ENCODE data around the gene SIMC1.

Gene SIMC1

GRCh38 chr5:176352116-176352878 is 114.1 kb downstream of the SIMC1 start:
- H3K9me3 ChIP-seq (ENCODE audit: insufficient read depth, low read length) = no peaks in the 10 kb centered on the region
- H3K79me2 ChIP-seq (ENCODE audit: insufficient read depth, low read length) = peaks cover 19% of the 10 kb centered on the region
- no peak overlapping the region for H2AFZ ChIP-seq (ENCODE audit: low read depth, low read length, severe bottlenecking)
- H3K27ac ChIP-seq (ENCODE audit: low read depth, low read length) = no peak overlapping the region
- H3K9ac ChIP-seq (ENCODE audit: low read length) = no peak overlapping the region
- TF ChIP-seq CTCF (IDR thresholded peaks at IDR 0.05; ENCODE audit: insufficient read depth, low read length, poor library complexity, severe bottlenecking) = no peak
- no peak for TF ChIP-seq EZH2phosphoT487 (conservative IDR thresholded peaks at IDR 0.05; ENCODE audit: low read length)
- no peak overlapping the region for H3K4me2 ChIP-seq (ENCODE audit: low read depth, low read length, poor library complexity, severe bottlenecking)
- no peaks in the 10 kb centered on the region for H3F3A ChIP-seq (ENCODE audit: insufficient read depth)
- H3K4me3 ChIP-seq (ENCODE audit: insufficient read depth, low read length, poor library complexity, severe bottlenecking) = no peak overlapping the region
- H3K27me3 ChIP-seq (ENCODE audit: low read length) = no peaks in the 10 kb centered on the region
- no peaks in the 10 kb centered on the region; the same call in 1 of the 2 replicates for H4K20me1 ChIP-seq (ENCODE audit: low read depth, low read length)
- H3K36me3 ChIP-seq (ENCODE audit: low read length) = no peaks in the 10 kb centered on the region
- no peaks in the 10 kb centered on the region for H3K9me2 ChIP-seq (replicated peaks; ENCODE audit: insufficient read depth, low read length)

GRCh38 chr5:176353533-176353932 is 115.3 kb downstream of the SIMC1 start:
- H3K79me2 ChIP-seq (ENCODE audit: insufficient read depth, low read length) = peaks cover 29% of the 10 kb centered on the region

GRCh38 chr5:176355400-176356178 is 117.4 kb downstream of the SIMC1 start:
- Histone ChIP-seq H3K4me3 (ENCODE audit: insufficient read depth, low read length, poor library complexity, severe bottlenecking) (no peak overlapping the region), H3F3A (ENCODE audit: insufficient read depth) (0 out of 2 replicates have a peak, but pooled peaks cover 4% of the 10 kb centered on the region), H4K20me1 (ENCODE audit: low read depth, low read length) (no peaks in the 10 kb centered on the region; the same call in 1 of the 2 replicates), H3K9me3 (ENCODE audit: insufficient read depth, low read length) (no peaks in the 10 kb centered on the region), H3K9me2 (replicated peaks; ENCODE audit: insufficient read depth, low read length) (no peaks in the 10 kb centered on the region), H3K4me2 (ENCODE audit: low read depth, low read length, poor library complexity, severe bottlenecking) (no peak overlapping the region), H3K9ac (ENCODE audit: low read length) (no peak overlapping the region), H3K79me2 (ENCODE audit: insufficient read depth, low read length) (peaks cover 42% of the 10 kb centered on the region), H3K36me3 (ENCODE audit: low read length) (no peaks in the 10 kb centered on the region), H3K27ac (ENCODE audit: low read depth, low read length) (no peak overlapping the region), H3K27me3 (ENCODE audit: low read length) (no peaks in the 10 kb centered on the region), H2AFZ (ENCODE audit: low read depth, low read length, severe bottlenecking) (no peak overlapping the region)
- TF ChIP-seq EZH2phosphoT487 (conservative IDR thresholded peaks at IDR 0.05; ENCODE audit: low read length) = no peak

More at GRCh38 chr5:176353533-176353932, 115.3 kb downstream of the SIMC1 start:
- Histone ChIP-seq H3F3A (ENCODE audit: insufficient read depth) (no peaks in the 10 kb centered on the region), H3K27ac (ENCODE audit: low read depth, low read length) (no peak overlapping the region), H3K9me2 (replicated peaks; ENCODE audit: insufficient read depth, low read length) (no peaks in the 10 kb centered on the region), H3K4me2 (ENCODE audit: low read depth, low read length, poor library complexity, severe bottlenecking) (no peak overlapping the region), H3K36me3 (ENCODE audit: low read length) (no peaks in the 10 kb centered on the region), H3K9me3 (ENCODE audit: insufficient read depth, low read length) (no peaks in the 10 kb centered on the region), H2AFZ (ENCODE audit: low read depth, low read length, severe bottlenecking) (no peak overlapping the region), H3K4me3 (ENCODE audit: insufficient read depth, low read length, poor library complexity, severe bottlenecking) (no peak overlapping the region), H3K9ac (ENCODE audit: low read length) (no peak overlapping the region), H4K20me1 (ENCODE audit: low read depth, low read length) (no peaks in the 10 kb centered on the region; the same call in 1 of the 2 replicates), H3K27me3 (ENCODE audit: low read length) (no peaks in the 10 kb centered on the region)
- TF ChIP-seq CTCF (IDR thresholded peaks at IDR 0.05; ENCODE audit: insufficient read depth, low read length, poor library complexity, severe bottlenecking) = no peak
- TF ChIP-seq EZH2phosphoT487 (conservative IDR thresholded peaks at IDR 0.05; ENCODE audit: low read length) = no peak
